ENCODE measurements around the gene ADAT3. TPM values are rescaled to one million over a fixed set of nuclear protein-coding genes. Genes with fewer than 3 reads are reported as not detected.

ADAT3 gene
- polyA plus RNA-seq, 1 of the 3 experiments (the other 2 are of a cell fraction): 2.8 TPM

- H3K9ac ChIP-seq: peak overlapping the region; percentile 87
- no peak overlapping the region for H2AFZ ChIP-seq (ENCODE audit: low read depth)
- H3F3A ChIP-seq (replicated peaks; ENCODE audit: insufficient read depth): peaks cover 5% of the 10 kb centered on the region
- H3K27me3 ChIP-seq (ENCODE audit: insufficient read depth): no peaks in the 10 kb centered on the region
- peak overlapping the region in 1 of 2 experiments; percentile 32; a peak in 2 of 4 replicates for H3K27ac ChIP-seq (ENCODE audit: low read depth in 2 of 2, low read length in 1 of 2)
- no peaks in the 10 kb centered on the region for H3K9me2 ChIP-seq
- peaks cover 65% of the 10 kb centered on the region for H4K20me1 ChIP-seq (ENCODE audit: insufficient read depth)
- no peak for DNase-seq
- H3K79me2 ChIP-seq (ENCODE audit: insufficient read depth): peaks cover 82% of the 10 kb centered on the region
- peak overlapping the region; percentile 81 to 90 for H3K4me3 ChIP-seq (ENCODE audit: low read depth in 2 of 2, low read length in 1 of 2)
- H3K36me3 ChIP-seq (replicated peaks in 1 of 2; ENCODE audit: control insufficient read depth in 1 of 2, insufficient read depth in 2 of 2, low read length in 1 of 2): no peaks in the 10 kb centered on the region
- H3K9me3 ChIP-seq: no peaks in the 10 kb centered on the region
- 75% methylated on average over 14 of the region's 28 CpGs for WGBS (ENCODE audit: low lambda C conversion rate)
- H3K4me2 ChIP-seq: peak overlapping the region; percentile 98
- CTCF ChIA-PET: interaction anchor here (0.9 to 2.0 kb wide), 3 partner anchors 12 to 35 kb away, joined by 3 to 8 read pairs (median 3); partner anchors contain the start of gene REXO1
- peaks cover 30 to 57% of the 10 kb centered on the region in 2 experiments; a peak in 3 of 4 replicates for H3K4me1 ChIP-seq (ENCODE audit: control insufficient read depth in 1 of 2, insufficient read depth in 2 of 2, low read depth in 1 of 2, low read length in 1 of 2)
- no peak for TF ChIP-seq PBX3 (IDR thresholded peaks at IDR 0.05)
- no peak for TF ChIP-seq IRF3 (IDR thresholded peaks at IDR 0.05; ENCODE audit: low read depth, low read length)
- no peak for TF ChIP-seq MXI1 (IDR thresholded peaks at IDR 0.05; ENCODE audit: low read depth, low read length)
- TF ChIP-seq YY1 (IDR thresholded peaks at IDR 0.05; ENCODE audit: low read depth): no peak
- TF ChIP-seq FOSL2 (IDR thresholded peaks at IDR 0.05; ENCODE audit: borderline replicate concordance, low read depth): no peak
- no peak for TF ChIP-seq RFX5 (IDR thresholded peaks at IDR 0.05; ENCODE audit: low read length)
- no peak for TF ChIP-seq NFIC (IDR thresholded peaks at IDR 0.05; ENCODE audit: borderline replicate concordance)
- no peak for TF ChIP-seq JUND (IDR thresholded peaks at IDR 0.05)
- no peak for TF ChIP-seq GATA2 (CRISPR knock-in tag; IDR thresholded peaks at IDR 0.05)
- TF ChIP-seq NRF1 (IDR thresholded peaks at IDR 0.05; ENCODE audit: low read depth, low read length): no peak
- no peak for TF ChIP-seq MEF2A (IDR thresholded peaks at IDR 0.05; ENCODE audit: borderline replicate concordance, low read depth)
- no peak for TF ChIP-seq TCF12 (IDR thresholded peaks at IDR 0.05)
- TF ChIP-seq, protein P1, sequence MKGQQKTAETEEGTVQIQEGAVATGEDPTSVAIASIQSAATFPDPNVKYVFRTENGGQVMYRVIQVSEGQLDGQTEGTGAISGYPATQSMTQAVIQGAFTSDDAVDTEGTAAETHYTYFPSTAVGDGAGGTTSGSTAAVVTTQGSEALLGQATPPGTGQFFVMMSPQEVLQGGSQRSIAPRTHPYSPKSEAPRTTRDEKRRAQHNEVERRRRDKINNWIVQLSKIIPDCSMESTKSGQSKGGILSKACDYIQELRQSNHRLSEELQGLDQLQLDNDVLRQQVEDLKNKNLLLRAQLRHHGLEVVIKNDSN (IDR thresholded peaks at IDR 0.05; ENCODE audit: borderline replicate concordance, low read depth): no peak
- TF ChIP-seq POLR2AphosphoS5 (IDR thresholded peaks at IDR 0.05; ENCODE audit: low read depth, low read length): no peak
- POLR2A ChIA-PET: no interaction called here
Measured at GRCh38 chr19:1860821-1861598, 44.2 kb upstream of the ADAT3 start.

DNA sequence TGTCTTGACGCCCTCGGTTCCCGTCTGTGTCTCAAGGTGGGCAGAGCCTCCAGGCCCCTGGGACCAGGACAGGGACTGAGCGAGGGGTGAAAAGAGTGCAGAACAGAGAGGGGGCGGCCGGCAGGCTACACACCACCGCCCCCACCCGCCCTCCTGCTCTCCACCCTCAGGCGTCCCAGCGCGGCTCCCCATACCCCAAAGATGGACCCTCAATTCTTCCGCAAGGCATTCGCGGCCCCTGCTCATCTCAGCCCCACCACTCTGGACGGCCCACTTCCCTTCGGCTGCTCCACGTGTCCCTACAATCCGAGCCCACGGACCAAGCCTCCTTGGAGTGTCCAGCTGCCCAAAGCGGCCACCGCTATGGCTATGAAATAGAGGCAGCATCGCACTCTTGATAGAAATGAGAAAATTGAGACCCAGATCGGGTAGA, 43.6 kb upstream of the ADAT3 start:
- CTCF ChIA-PET: interaction anchor here (2.0 kb wide), 1 partner anchor 13 kb away, joined by 8 read pairs; the partner anchor contains the start of gene REXO1
- TF ChIP-seq MXI1 (IDR thresholded peaks at IDR 0.05; ENCODE audit: low read depth, low read length) (peak; percentile 64; the same call in 1 of the 2 replicates), YY1 (IDR thresholded peaks at IDR 0.05; ENCODE audit: low read depth) (no peak)
- H3K27me3 ChIP-seq (ENCODE audit: insufficient read depth): no peaks in the 10 kb centered on the region
- no peaks in the 10 kb centered on the region for H3K9me3 ChIP-seq
- H3K9me2 ChIP-seq: no peaks in the 10 kb centered on the region
- no peak for DNase-seq
- peaks cover 59% of the 10 kb centered on the region for H4K20me1 ChIP-seq (ENCODE audit: insufficient read depth)
- H3F3A ChIP-seq (replicated peaks; ENCODE audit: insufficient read depth): peaks cover 3% of the 10 kb centered on the region
- H3K4me1 ChIP-seq (ENCODE audit: control insufficient read depth in 1 of 2, insufficient read depth in 2 of 2, low read depth in 1 of 2, low read length in 1 of 2): peaks cover 25 to 51% of the 10 kb centered on the region in 2 experiments; a peak in 3 of 4 replicates
- H3K79me2 ChIP-seq (ENCODE audit: insufficient read depth): peaks cover 77% of the 10 kb centered on the region
- peak overlapping the region; percentile 98 for H3K4me2 ChIP-seq
- H3K9ac ChIP-seq: peak overlapping the region; percentile 87
- H2AFZ ChIP-seq (ENCODE audit: low read depth): no peak overlapping the region
- WGBS (ENCODE audit: low lambda C conversion rate): 39% methylated on average over 18 of the region's 23 CpGs
- H3K4me3 ChIP-seq (ENCODE audit: low read depth in 2 of 2, low read length in 1 of 2): peak overlapping the region; percentile 81 to 90
- H3K36me3 ChIP-seq (replicated peaks in 1 of 2; ENCODE audit: control insufficient read depth in 1 of 2, insufficient read depth in 2 of 2, low read length in 1 of 2): no peaks in the 10 kb centered on the region
- H3K27ac ChIP-seq (ENCODE audit: low read depth in 2 of 2, low read length in 1 of 2): peak overlapping the region; percentile 51 to 59; a peak in 3 of 4 replicates
- POLR2A ChIA-PET: no interaction called here
